Gastrocnemius medialis (tissue), 4 donors: ENCODE results near the gene ATP10D. TPM values are rescaled to one million over a fixed set of nuclear protein-coding genes. Genes with fewer than 3 reads are reported as not detected.
"Not testable (repeated sequence)": the region's sequence is repeated elsewhere in the genome, so short reads cannot be mapped to it uniquely, and the experiment has no call there.

Experiments used
- ATAC-seq, 2 donors: fragments of 150-250 bp; one replicate each; pipeline ENCODE4 v1.9.1; 2016
- DNase-seq, 2 donors: peaks; one replicate each; pipeline ENCODE4 v3.0.0-alpha.2; 2019
- H3K27ac ChIP-seq, 4 donors: fragments of 200-600 bp; sonication (generic); 1 replicate in 1 of 4; 2 replicates in 3 of 4; pipeline ENCODE4 v1.5.1; 2016 to 2018; ENCODE audit warnings: mild to moderate bottlenecking in 2 of 4, moderate library complexity in 1 of 4
- H3K27me3 ChIP-seq, 3 donors: fragments of 200-600 bp; sonication (generic) in 2 of 3; 1 replicate in 1 of 3; 2 replicates in 2 of 3; pipeline versions ENCODE4 v1.5.1 to v1.6.0; 2016 to 2019; ENCODE audit warnings: mild to moderate bottlenecking in 1 of 3, moderate library complexity in 1 of 3
- H3K36me3 ChIP-seq, 2 donors: fragments of 200-600 bp; sonication (generic) in 1 of 2; one replicate each; pipeline ENCODE4 v1.5.1; 2017 to 2018
- H3K4me1 ChIP-seq, 2 donors: fragments of 200-600 bp; sonication (generic) in 1 of 2; one replicate each; pipeline ENCODE4 v1.5.1; 2016 to 2017; ENCODE audit warnings: mild to moderate bottlenecking in 2 of 2
- H3K4me3 ChIP-seq, 4 donors: fragments of 200-600 bp; sonication (generic) in 3 of 4; 1 replicate in 1 of 4; 2 replicates in 3 of 4; pipeline ENCODE4 v1.5.1; 2016 to 2019; ENCODE audit warnings: mild to moderate bottlenecking in 2 of 4
- H3K9me3 ChIP-seq, 3 donors: fragments of 200-600 bp; sonication (generic) in 2 of 3; 1 replicate in 1 of 3; 2 replicates in 2 of 3; pipeline ENCODE4 v1.5.1; 2016 to 2019
- CTCF ChIP-seq, 5 experiments: fragments of 450-650 bp in 3 of 5; fragments of 200-600 bp in 2 of 5; sonication (generic) in 2 of 5; IDR thresholded peaks in 4 of 5; conservative IDR thresholded peaks in 1 of 5; 1 replicate in 4 of 5; 2 replicates in 1 of 5; pipeline ENCODE4 v1.5.1; 2016 to 2019; ENCODE audit warnings: antibody characterized with exemption in 5 of 5, mild to moderate bottlenecking in 3 of 5, moderate library complexity in 3 of 5
- POLR2A ChIP-seq, 2 donors: fragments of 450-650 bp; IDR thresholded peaks; one replicate each; pipeline ENCODE4 v1.6.1; 2017; ENCODE audit warnings: antibody characterized with exemption in 2 of 2, mild to moderate bottlenecking in 2 of 2, moderate library complexity in 2 of 2
- in situ Hi-C, 4 donors: fragments of 200-750 bp; cut with MboI; loops; one replicate each; pipeline versions ENCODE4 v1.15.0 to v1.8.0; 2017; ENCODE audit warnings: low sequenced_read_pairs in 4 of 4
- intact Hi-C: fragments of 100-400 bp; cut with DNase I; formaldehyde crosslinking; loops from one replicate; pipeline ENCODE4 v1.15.1; 2023; ENCODE audit warnings: low total_unique reads
- total RNA-seq, 4 donors: library from RNA; depleted of rRNA; stranded (reverse); fragments of >200 nt; gene quantifications; one replicate each; pipeline versions ENCODE4 v1.1.0 to v1.2.3, GENCODE V29; 2016

ATP10D gene
- total RNA-seq, 4 donors from 2014 or later, result 1.5 to 3.2 (median 2.8) TPM

DNA sequence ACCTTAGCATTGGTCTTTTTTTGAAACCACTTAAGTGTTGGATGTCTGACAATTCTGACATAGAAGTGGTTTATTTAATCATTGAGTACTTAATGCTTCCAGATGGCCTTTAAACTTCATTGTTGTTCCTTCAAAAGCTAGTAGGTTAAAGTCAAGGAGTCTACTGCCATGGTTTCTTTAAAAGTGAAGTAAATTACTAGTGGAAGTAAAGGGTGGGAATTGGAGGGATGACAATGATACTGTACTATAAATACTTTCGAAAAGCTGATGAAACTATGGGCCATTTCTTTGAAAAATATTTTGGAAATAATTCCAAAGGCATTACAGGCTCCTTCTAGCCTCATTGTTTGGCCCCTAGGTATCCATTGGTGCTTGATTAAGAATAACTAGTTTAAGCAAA is 51.9 kb downstream of the ATP10D start:
- in situ Hi-C loops (no loop called here), intact Hi-C loops (no loop called here)
- Histone ChIP-seq H3K27ac (no peak overlapping the region), H3K27me3 (no peaks in the 10 kb centered on the region), H3K4me1 (no peaks in the 10 kb centered on the region), H3K36me3 (no peaks in the 10 kb centered on the region), H3K4me3 (no peak overlapping the region), H3K9me3 (no peaks in the 10 kb centered on the region)
- ATAC-seq (no peak), DNase-seq (no peak)
- TF ChIP-seq CTCF (IDR thresholded peaks at IDR 0.05 in 4 of 5, conservative IDR thresholded peaks at IDR 0.05 in 1 of 5) (no peak), POLR2A (IDR thresholded peaks at IDR 0.05) (no peak)

DNA sequence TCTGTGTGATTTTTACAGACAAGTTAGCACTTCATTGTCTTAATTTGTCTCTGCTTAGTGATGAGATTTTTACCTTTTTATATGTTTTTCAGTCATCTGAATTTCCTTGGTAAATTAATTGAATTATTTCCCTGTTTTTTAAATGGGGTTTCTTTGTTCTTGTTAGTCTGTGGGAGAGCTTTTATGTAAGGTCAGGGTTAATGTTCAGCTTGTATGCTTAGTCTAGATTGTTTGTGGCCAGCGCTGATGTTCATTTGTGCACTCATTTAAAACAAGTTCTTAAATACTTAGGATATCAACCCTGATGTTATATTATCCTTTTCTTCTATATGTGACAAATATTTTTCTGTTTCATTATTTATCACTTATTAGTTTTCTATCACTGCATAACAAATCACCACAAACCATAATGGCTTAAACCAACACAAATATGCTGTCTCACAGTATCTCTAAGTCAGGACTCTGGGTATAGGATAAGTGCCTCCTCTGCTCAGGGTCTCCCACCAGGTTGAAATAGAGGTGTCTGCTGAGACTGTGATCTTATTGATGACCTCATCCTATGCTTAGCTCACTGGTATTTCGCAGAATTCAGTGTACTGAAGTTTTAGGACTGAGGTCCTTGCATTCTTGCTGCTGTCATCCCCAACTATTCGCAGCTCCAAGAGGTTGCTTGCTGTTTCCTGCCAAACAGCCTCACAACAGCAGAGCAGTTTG is 53.2 kb downstream of the ATP10D start:
- intact Hi-C loops (no loop called here), in situ Hi-C loops (no loop called here)
- Histone ChIP-seq H3K36me3 (no peaks in the 10 kb centered on the region), H3K4me3 (no peak overlapping the region), H3K9me3 (no peaks in the 10 kb centered on the region), H3K27me3 (no peaks in the 10 kb centered on the region), H3K27ac (no peak overlapping the region), H3K4me1 (no peaks in the 10 kb centered on the region)
- ATAC-seq (no peak), DNase-seq (no peak)
- TF ChIP-seq POLR2A (IDR thresholded peaks at IDR 0.05), result no peak
- no peak for TF ChIP-seq CTCF (IDR thresholded peaks at IDR 0.05 in 4 of 5, conservative IDR thresholded peaks at IDR 0.05 in 1 of 5)

- Histone ChIP-seq H3K4me3 (no peak overlapping the region), H3K27ac (no peak overlapping the region), H3K9me3 (no peaks in the 10 kb centered on the region), H3K27me3 (no peaks in the 10 kb centered on the region), H3K4me1 (no peaks in the 10 kb centered on the region), H3K36me3 (no peaks in the 10 kb centered on the region)
- ATAC-seq, result no peak
- TF ChIP-seq CTCF (IDR thresholded peaks at IDR 0.05 in 4 of 5, conservative IDR thresholded peaks at IDR 0.05 in 1 of 5), result no peak
- no peak for TF ChIP-seq POLR2A (IDR thresholded peaks at IDR 0.05)
- in situ Hi-C loops, result no loop called here
- intact Hi-C loops, result no loop called here
- DNase-seq, result no peak
These were observed 53.7 kb downstream of the ATP10D start for GRCh38 chr4:47538825-47539154.

DNA sequence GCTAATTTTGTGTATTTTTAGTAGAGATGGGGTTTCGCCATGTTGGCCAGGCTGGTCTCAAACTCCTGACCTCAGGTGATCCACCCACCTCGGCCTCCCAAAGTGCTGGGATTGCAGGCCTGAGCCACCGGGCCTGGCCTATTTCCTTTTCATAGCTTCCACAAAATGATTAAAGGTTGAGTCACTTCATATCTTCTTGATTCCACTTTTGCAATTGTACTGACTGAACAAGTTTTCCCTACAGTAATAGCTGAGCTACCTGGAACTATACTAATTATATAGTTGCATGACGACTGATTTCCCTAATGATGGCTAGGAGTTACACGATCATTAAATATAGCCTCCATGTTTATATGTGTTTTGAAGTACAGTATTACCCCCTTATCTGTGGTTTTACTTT is 57.6 kb downstream of the ATP10D start:
- DNase-seq, H3K4me1 ChIP-seq, H3K36me3 ChIP-seq, intact Hi-C loops, ATAC-seq, H3K27ac ChIP-seq, H3K9me3 ChIP-seq, in situ Hi-C loops, H3K4me3 ChIP-seq, H3K27me3 ChIP-seq: not testable (repeated sequence)

DNA sequence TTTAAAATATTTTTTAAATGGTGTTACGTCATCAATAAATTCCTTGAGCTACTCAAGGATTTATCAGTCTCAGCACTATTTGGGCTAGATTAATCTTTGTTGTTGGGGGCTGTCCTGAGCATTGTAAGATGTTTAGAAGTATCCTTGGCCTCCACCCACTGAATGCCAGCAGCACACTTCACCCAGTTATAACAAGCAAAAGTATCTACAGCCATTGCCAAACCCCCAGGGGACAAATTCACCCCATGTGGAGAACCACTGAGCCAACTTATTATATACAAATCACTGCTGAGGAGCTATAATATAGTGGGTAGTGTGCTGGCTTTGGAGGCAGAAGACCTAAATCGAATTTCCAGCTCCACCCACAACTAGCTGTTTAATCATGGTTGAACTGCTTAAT is 58.3 kb downstream of the ATP10D start:
- ATAC-seq (no peak), DNase-seq (no peak)
- in situ Hi-C loops, result no loop called here
- H3K4me1 ChIP-seq, result no peaks in the 10 kb centered on the region
- intact Hi-C loops, result no loop called here
- H3K27ac ChIP-seq, result no peak overlapping the region
- H3K36me3 ChIP-seq, result no peaks in the 10 kb centered on the region
- TF ChIP-seq POLR2A (IDR thresholded peaks at IDR 0.05), result no peak
- no peak for TF ChIP-seq CTCF (IDR thresholded peaks at IDR 0.05 in 4 of 5, conservative IDR thresholded peaks at IDR 0.05 in 1 of 5)
- no peaks in the 10 kb centered on the region for H3K9me3 ChIP-seq
- H3K27me3 ChIP-seq, result no peaks in the 10 kb centered on the region
- no peak overlapping the region for H3K4me3 ChIP-seq

GRCh38 chr4:47550357-47550756 is 65.3 kb downstream of the ATP10D start:
- H3K9me3 ChIP-seq, ATAC-seq, H3K36me3 ChIP-seq, H3K4me3 ChIP-seq, H3K27me3 ChIP-seq, intact Hi-C loops, DNase-seq, H3K27ac ChIP-seq, H3K4me1 ChIP-seq, in situ Hi-C loops: not testable (repeated sequence)
